GM23248 (cell line): ENCODE measurements around the gene ZSWIM6. TPM values are rescaled to one million over a fixed set of nuclear protein-coding genes. Genes with fewer than 3 reads are reported as not detected.

ENCODE experiments used
- DNase-seq: peaks from one replicate; pipeline ENCODE4 v3.0.0-alpha.2; 2015
- H2AFZ ChIP-seq: fragments of 200-600 bp; sonication (generic); 2 replicates; pipeline ENCODE4 v1.6.1; 2016; ENCODE audit warnings: antibody characterized with exemption
- H3F3A ChIP-seq: fragments of 200-600 bp; sonication (generic); 2 replicates; pipeline ENCODE4 v1.6.1; 2016; ENCODE audit warnings: mild to moderate bottlenecking, antibody characterized with exemption, mixed run types; ENCODE audit not compliant: insufficient read depth
- H3K27ac ChIP-seq: fragments of 200-600 bp; sonication (generic); 2 replicates; pipeline ENCODE4 v1.5.1; 2016; ENCODE audit warnings: mild to moderate bottlenecking
- H3K27me3 ChIP-seq: fragments of 200-600 bp; sonication (generic); replicated peaks from 2 replicates; pipeline ENCODE4 v1.6.1; 2016; ENCODE audit warnings: mild to moderate bottlenecking; ENCODE audit not compliant: insufficient read depth
- H3K36me3 ChIP-seq: fragments of 200-600 bp; sonication (generic); 2 replicates; pipeline ENCODE4 v1.6.1; 2016; ENCODE audit warnings: low read depth, mild to moderate bottlenecking
- H3K4me1 ChIP-seq: fragments of 200-600 bp; sonication (generic); 2 replicates; pipeline ENCODE4 v1.6.1; 2016; ENCODE audit warnings: mild to moderate bottlenecking; ENCODE audit not compliant: insufficient read depth
- H3K4me2 ChIP-seq: fragments of 200-600 bp; sonication (generic); one replicate; pipeline ENCODE4 v1.6.1; 2016; ENCODE audit warnings: mild to moderate bottlenecking; ENCODE audit not compliant: unreplicated experiment
- H3K4me3 ChIP-seq: fragments of 200-600 bp; sonication (generic); 2 replicates; pipeline ENCODE4 v1.5.1; 2016; ENCODE audit warnings: mild to moderate bottlenecking
- H3K79me2 ChIP-seq: fragments of 200-600 bp; sonication (generic); 2 replicates; pipeline ENCODE4 v1.6.1; 2016; ENCODE audit warnings: mild to moderate bottlenecking; ENCODE audit not compliant: insufficient read depth
- H3K9ac ChIP-seq: fragments of 200-600 bp; sonication (generic); 2 replicates; pipeline ENCODE4 v1.6.1; 2016; ENCODE audit warnings: mild to moderate bottlenecking
- H3K9me2 ChIP-seq: fragments of 200-600 bp; sonication (generic); 2 replicates; pipeline ENCODE4 v1.6.1; 2016; ENCODE audit warnings: mixed run types, mild to moderate bottlenecking, moderate library complexity; ENCODE audit not compliant: insufficient read depth
- H3K9me3 ChIP-seq: fragments of 200-600 bp; sonication (generic); one replicate; pipeline ENCODE4 v1.6.1; 2017; ENCODE audit warnings: low read depth
- H4K20me1 ChIP-seq: fragments of 200-600 bp; sonication (generic); 2 replicates; pipeline ENCODE4 v1.6.0; 2016; ENCODE audit not compliant: insufficient read depth
- EZH2 ChIP-seq: fragments of 200-600 bp; sonication (generic); IDR thresholded peaks from 2 replicates; pipeline ENCODE4 v1.6.1; 2018; ENCODE audit warnings: antibody characterized with exemption, mild to moderate bottlenecking; ENCODE audit not compliant: insufficient read depth, poor library complexity, severe bottlenecking
- EZH2phosphoT487 ChIP-seq: fragments of 200-600 bp; sonication (generic); IDR thresholded peaks from 2 replicates; pipeline ENCODE4 v1.6.1; 2018; ENCODE audit warnings: antibody characterized with exemption, moderate library complexity, mild to moderate bottlenecking, low read depth; ENCODE audit not compliant: insufficient read depth
- WGBS, 2 experiments: methylation state at CpG; one replicate each; pipeline ENCODE4 v1.1.6; 2015 to 2017; ENCODE audit warnings: low lambda C conversion rate in 2 of 2, low coverage in 1 of 2; ENCODE audit errors: missing lambda C conversion rate in 2 of 2; 5-methylcytosine and 5-hydroxymethylcytosine counted together
- in situ Hi-C: fragments of 300-500 bp; cut with MboI; formaldehyde crosslinking; loops from 2 replicates; pipeline ENCODE4 v1.15.0; 2020
- polyA plus RNA-seq: library from polyadenylated mRNA; unstranded; fragments of >200 nt; fragmentation: Nextera tagmentation; extraction: Ambion mirVana; gene quantifications from 2 replicates; pipeline ENCODE4 v1.2.1, GENCODE V29; 2016
- total RNA-seq: library from RNA; depleted of rRNA; stranded (reverse); fragments of >200 nt; shearing (Covaris generic); gene quantifications from 2 replicates; pipeline ENCODE4 v1.2.3, GENCODE V29; 2014

ZSWIM6 gene
- total and polyA plus RNA-seq, 2 experiments from 2014 or later, result 1.5 to 4.8 TPM

- Histone ChIP-seq H3K4me2 (no peak overlapping the region), H3K9me2 (no peaks in the 10 kb centered on the region), H4K20me1 (no peaks in the 10 kb centered on the region), H3K79me2 (no peaks in the 10 kb centered on the region), H3K9ac (no peak overlapping the region), H3K4me1 (peaks cover 3% of the 10 kb centered on the region; the same call in 1 of the 2 replicates), H3F3A (no peaks in the 10 kb centered on the region), H2AFZ (no peak overlapping the region), H3K27ac (no peak overlapping the region), H3K9me3 (no peaks in the 10 kb centered on the region), H3K36me3 (no peaks in the 10 kb centered on the region), H3K27me3 (no peaks in the 10 kb centered on the region), H3K4me3 (no peak overlapping the region)
- DNase-seq, result no peak
- 79 to 81% methylated on average over 7 of the region's 7 CpGs for WGBS, 2 experiments
- TF ChIP-seq EZH2, result no peak
- no peak for TF ChIP-seq EZH2phosphoT487
- in situ Hi-C loops, result no loop called here
Observed at GRCh38 chr5:61292062-61292657, 39.9 kb upstream of the ZSWIM6 start.

- Histone ChIP-seq H3F3A (no peaks in the 10 kb centered on the region), H3K79me2 (no peaks in the 10 kb centered on the region), H4K20me1 (no peaks in the 10 kb centered on the region), H3K27me3 (no peaks in the 10 kb centered on the region), H3K4me3 (no peak overlapping the region), H3K4me2 (no peak overlapping the region), H3K9ac (no peak overlapping the region), H3K9me2 (no peaks in the 10 kb centered on the region), H3K4me1 (no peaks in the 10 kb centered on the region), H3K9me3 (no peaks in the 10 kb centered on the region), H3K27ac (no peak overlapping the region), H3K36me3 (no peaks in the 10 kb centered on the region), H2AFZ (no peak overlapping the region)
- in situ Hi-C loops, result no loop called here
- no peak for DNase-seq
- 71 to 83% methylated on average over 4 of the region's 4 CpGs for WGBS, 2 experiments
- no peak for TF ChIP-seq EZH2phosphoT487
- no peak for TF ChIP-seq EZH2
Observed at GRCh38 chr5:61293071-61293470, 39.0 kb upstream of the ZSWIM6 start.

- in situ Hi-C loops, result no loop called here
- no peak overlapping the region for H3K4me3 ChIP-seq
- no peaks in the 10 kb centered on the region for H3F3A ChIP-seq
- no peaks in the 10 kb centered on the region for H3K36me3 ChIP-seq
- 95 to 96% methylated on average over 5 of the region's 5 CpGs for WGBS, 2 experiments
- no peaks in the 10 kb centered on the region for H3K9me3 ChIP-seq
- no peaks in the 10 kb centered on the region for H3K9me2 ChIP-seq
- TF ChIP-seq EZH2 (no peak), EZH2phosphoT487 (no peak)
- no peak overlapping the region for H3K27ac ChIP-seq
- no peaks in the 10 kb centered on the region for H4K20me1 ChIP-seq
- no peak overlapping the region for H3K9ac ChIP-seq
- DNase-seq, result no peak
- no peak overlapping the region for H2AFZ ChIP-seq
- H3K4me1 ChIP-seq, result no peaks in the 10 kb centered on the region
- H3K79me2 ChIP-seq, result no peaks in the 10 kb centered on the region
- no peak overlapping the region for H3K4me2 ChIP-seq
- H3K27me3 ChIP-seq, result no peaks in the 10 kb centered on the region
Observed at GRCh38 chr5:61293873-61294272, 38.2 kb upstream of the ZSWIM6 start.

GRCh38 chr5:61295365-61295764 lies 36.7 kb upstream of the ZSWIM6 start:
- Histone ChIP-seq H3K9ac (no peak overlapping the region), H4K20me1 (no peaks in the 10 kb centered on the region), H3F3A (peaks cover 8% of the 10 kb centered on the region), H3K36me3 (no peaks in the 10 kb centered on the region), H3K4me3 (no peak overlapping the region), H3K4me2 (no peak overlapping the region), H3K4me1 (peaks cover 3% of the 10 kb centered on the region), H3K27ac (no peak overlapping the region), H3K79me2 (no peaks in the 10 kb centered on the region), H2AFZ (no peak overlapping the region), H3K9me2 (no peaks in the 10 kb centered on the region), H3K27me3 (no peaks in the 10 kb centered on the region), H3K9me3 (no peaks in the 10 kb centered on the region)
- TF ChIP-seq EZH2, result no peak
- no peak for TF ChIP-seq EZH2phosphoT487
- in situ Hi-C loops, result no loop called here
- DNase-seq, result no peak
- WGBS, 2 experiments, result 61 to 78% methylated on average over 2 of the region's 2 CpGs
